ENCODE measurements around the gene DPF3.

GRCh38 chr14:72644038-72644437 lies 249.9 kb downstream of the DPF3 start:
- TF ChIP-seq RAD51 (IDR thresholded peaks at IDR 0.05; ENCODE audit: borderline replicate concordance, low read depth) (no peak), MYNN (IDR thresholded peaks at IDR 0.05) (no peak), MYNN (CRISPR knock-in tag; IDR thresholded peaks at IDR 0.05) (no peak), ZNF263 (CRISPR knock-in tag; IDR thresholded peaks at IDR 0.05; ENCODE audit: borderline replicate concordance) (no peak), NFXL1 (CRISPR knock-in tag; IDR thresholded peaks at IDR 0.05) (no peak), BACH1 (tag; IDR thresholded peaks at IDR 0.05) (no peak), CBX1 (IDR thresholded peaks at IDR 0.05; ENCODE audit: low read depth) (no peak), ESRRA (IDR thresholded peaks at IDR 0.05; ENCODE audit: borderline replicate concordance, low read depth) (no peak), NUFIP1 (IDR thresholded peaks at IDR 0.05; ENCODE audit: partially characterized antibody) (no peak), NR1H2 (CRISPR knock-in tag; IDR thresholded peaks at IDR 0.05) (no peak), CTCF (IDR thresholded peaks at IDR 0.05 in 2 of 3, conservative IDR thresholded peaks at IDR 0.05 in 1 of 3; ENCODE audit: insufficient read depth in 2 of 3, low read depth in 1 of 3, low read length in 3 of 3) (no peak), CEBPB (tag; IDR thresholded peaks at IDR 0.05) (no peak), RBM22 (IDR thresholded peaks at IDR 0.05; ENCODE audit: low read depth, low read length, poor library complexity, severe bottlenecking) (no peak), SMARCA4 (IDR thresholded peaks at IDR 0.05) (no peak)

Measured in K562 (cell line).